ENCODE results near the gene THRSP.

- TF ChIP-seq CTCF (IDR thresholded peaks at IDR 0.05), result no peak
- TF ChIP-seq POLR2A (IDR thresholded peaks at IDR 0.05), result no peak
Measured at GRCh38 chr11:78048561-78048960, 15.1 kb upstream of the THRSP start.
